BLaER1 (cell line): ENCODE measurements around the gene LRCH1.

ENCODE experiments used
- H3K27ac ChIP-seq: shearing (Covaris generic); formaldehyde crosslinking; 2 replicates; pipeline ENCODE4 v1.8.1; 2022
- H3K27me3 ChIP-seq: shearing (Covaris generic); formaldehyde crosslinking; 2 replicates; pipeline ENCODE4 v1.8.1; 2022
- H3K36me3 ChIP-seq: shearing (Covaris generic); formaldehyde crosslinking; 2 replicates; pipeline ENCODE4 v1.8.1; 2022
- H3K4me1 ChIP-seq: shearing (Covaris generic); formaldehyde crosslinking; 2 replicates; pipeline ENCODE4 v1.8.1; 2022
- H3K4me2 ChIP-seq: shearing (Covaris generic); formaldehyde crosslinking; 2 replicates; pipeline ENCODE4 v1.8.1; 2022
- H3K4me3 ChIP-seq: shearing (Covaris generic); formaldehyde crosslinking; 2 replicates; pipeline ENCODE4 v1.8.1; 2022
- H3K9ac ChIP-seq: shearing (Covaris generic); formaldehyde crosslinking; 2 replicates; pipeline ENCODE4 v1.8.1; 2022
- H3K9me3 ChIP-seq: shearing (Covaris generic); formaldehyde crosslinking; 2 replicates; pipeline ENCODE4 v1.8.1; 2022
- H4K20me1 ChIP-seq: shearing (Covaris generic); formaldehyde crosslinking; 2 replicates; pipeline ENCODE4 v1.8.1; 2022
- Cebpa-rat ChIP-seq: shearing (Covaris generic); IDR thresholded peaks from 2 replicates; pipeline ENCODE4 v1.8.1; 2022

Gene LRCH1

GRCh38 chr13:46782691-46783090 lies 229.7 kb downstream of the LRCH1 start:
- H4K20me1 ChIP-seq, result no peaks in the 10 kb centered on the region
- H3K9me3 ChIP-seq, result no peaks in the 10 kb centered on the region
- H3K4me3 ChIP-seq, result no peak overlapping the region
- H3K36me3 ChIP-seq, result peaks cover 82% of the 10 kb centered on the region
- no peak overlapping the region for H3K27ac ChIP-seq
- H3K4me2 ChIP-seq, result no peak overlapping the region
- no peak overlapping the region for H3K9ac ChIP-seq
- no peaks in the 10 kb centered on the region for H3K27me3 ChIP-seq
- TF ChIP-seq Cebpa-rat, result no peak
- no peaks in the 10 kb centered on the region for H3K4me1 ChIP-seq

GRCh38 chr13:46783504-46783903 lies 230.5 kb downstream of the LRCH1 start:
- no peaks in the 10 kb centered on the region for H3K9me3 ChIP-seq
- peaks cover 79% of the 10 kb centered on the region for H3K36me3 ChIP-seq
- H3K9ac ChIP-seq, result no peak overlapping the region
- no peak for TF ChIP-seq Cebpa-rat
- H3K27ac ChIP-seq, result no peak overlapping the region
- no peaks in the 10 kb centered on the region for H3K4me1 ChIP-seq
- no peak overlapping the region for H3K4me2 ChIP-seq
- H3K27me3 ChIP-seq, result no peaks in the 10 kb centered on the region
- H3K4me3 ChIP-seq, result no peak overlapping the region
- no peaks in the 10 kb centered on the region for H4K20me1 ChIP-seq

GRCh38 chr13:46795321-46795720 lies 242.4 kb downstream of the LRCH1 start:
- H3K36me3 ChIP-seq, result peaks cover 13% of the 10 kb centered on the region
- no peak overlapping the region for H3K4me3 ChIP-seq
- no peak overlapping the region for H3K27ac ChIP-seq
- peaks cover 24% of the 10 kb centered on the region for H3K4me1 ChIP-seq
- peaks cover 6% of the 10 kb centered on the region; the same call in 1 of the 2 replicates for H4K20me1 ChIP-seq
- H3K9me3 ChIP-seq, result no peaks in the 10 kb centered on the region
- peak overlapping the region; percentile 88 for H3K4me2 ChIP-seq
- no peak for TF ChIP-seq Cebpa-rat
- no peak overlapping the region for H3K9ac ChIP-seq
- no peaks in the 10 kb centered on the region for H3K27me3 ChIP-seq

- Histone ChIP-seq H3K27ac (peak overlapping the region; percentile 88), H3K4me1 (peaks cover 24% of the 10 kb centered on the region), H3K9me3 (no peaks in the 10 kb centered on the region), H3K27me3 (no peaks in the 10 kb centered on the region), H4K20me1 (peaks cover 6% of the 10 kb centered on the region; the same call in 1 of the 2 replicates), H3K9ac (peak overlapping the region; percentile 88), H3K4me3 (peak overlapping the region; percentile 81), H3K4me2 (peak overlapping the region; percentile 88), H3K36me3 (peaks cover 5% of the 10 kb centered on the region; the same call in 1 of the 2 replicates)
- no peak for TF ChIP-seq Cebpa-rat
These were observed 243.2 kb downstream of the LRCH1 start for GRCh38 chr13:46796129-46796514.

GRCh38 chr13:46796515-46797474 lies 243.8 kb downstream of the LRCH1 start, which contains the start of gene ESD:
Gene ESD (minus strand): TSS chr13:46797161. CDS start chr13:46791413, 5,748 bp downstream.
- no peak for TF ChIP-seq Cebpa-rat
- Histone ChIP-seq H3K36me3 (no peaks in the 10 kb centered on the region), H3K27ac (peak within 1 kb of the TSS; percentile 88), H3K4me1 (peaks cover 24% of the 10 kb centered on the region), H3K9me3 (no peaks in the 10 kb centered on the region), H3K4me2 (peak within 1 kb of the TSS; percentile 88), H3K27me3 (no peaks in the 10 kb centered on the region), H3K9ac (peak within 1 kb of the TSS; percentile 88), H3K4me3 (peak within 1 kb of the TSS; percentile 81), H4K20me1 (peaks cover 6% of the 10 kb centered on the region; the same call in 1 of the 2 replicates)

GRCh38 chr13:46797501-46798237 lies 244.7 kb downstream of the LRCH1 start:
- H3K4me3 ChIP-seq, result peak overlapping the region; percentile 81
- no peaks in the 10 kb centered on the region for H3K36me3 ChIP-seq
- peaks cover 6% of the 10 kb centered on the region; the same call in 1 of the 2 replicates for H4K20me1 ChIP-seq
- H3K9ac ChIP-seq, result peak overlapping the region; percentile 88; the same call in 1 of the 2 replicates
- H3K9me3 ChIP-seq, result no peaks in the 10 kb centered on the region
- peak overlapping the region; percentile 88 for H3K27ac ChIP-seq
- peak overlapping the region; percentile 88 for H3K4me2 ChIP-seq
- H3K27me3 ChIP-seq, result no peaks in the 10 kb centered on the region
- H3K4me1 ChIP-seq, result peaks cover 24% of the 10 kb centered on the region
- no peak for TF ChIP-seq Cebpa-rat

GRCh38 chr13:46799139-46799538 lies 246.2 kb downstream of the LRCH1 start:
- no peaks in the 10 kb centered on the region for H3K9me3 ChIP-seq
- no peak for TF ChIP-seq Cebpa-rat

GRCh38 chr13:46801858-46802257 lies 248.9 kb downstream of the LRCH1 start:
- Histone ChIP-seq H3K4me3 (no peak overlapping the region), H3K4me1 (0 out of 2 replicates have a peak, but pooled peaks cover 5% of the 10 kb centered on the region), H3K36me3 (no peaks in the 10 kb centered on the region), H3K27ac (no peak overlapping the region), H3K27me3 (no peaks in the 10 kb centered on the region), H3K4me2 (no peak overlapping the region), H3K9me3 (no peaks in the 10 kb centered on the region; the same call in 1 of the 2 replicates), H4K20me1 (no peaks in the 10 kb centered on the region), H3K9ac (no peak overlapping the region)
- no peak for TF ChIP-seq Cebpa-rat

More at GRCh38 chr13:46799139-46799538, 246.2 kb downstream of the LRCH1 start:
- H3K4me1 ChIP-seq, result peaks cover 24% of the 10 kb centered on the region
- H3K36me3 ChIP-seq, result no peaks in the 10 kb centered on the region
- H3K27ac ChIP-seq, result no peak overlapping the region
- no peak overlapping the region for H3K4me2 ChIP-seq
- H3K9ac ChIP-seq, result no peak overlapping the region
- no peaks in the 10 kb centered on the region for H3K27me3 ChIP-seq
- no peak overlapping the region for H3K4me3 ChIP-seq
- H4K20me1 ChIP-seq, result no peaks in the 10 kb centered on the region
